GM12878 (cell line): ENCODE results near the gene ZNF385C. TPM values are rescaled to one million over a fixed set of nuclear protein-coding genes. Genes with fewer than 3 reads are reported as not detected.

Experiments used
- ATAC-seq: fragments of 200-7000 bp; cut with Tn5 transposase; 3 replicates; pipeline ENCODE4 v1.9.1; 2020; ENCODE audit warnings: mild to moderate bottlenecking, moderate library complexity
- BruUV-seq: library from RNA; stranded (reverse); fragments of 400-500 nt; replicated peaks from 2 replicates; lab custom pipeline; 2021; lab: Mats Ljungman, UMichigan
- CTCF ChIA-PET: fragments of 300-600 bp; sonication (Branson Sonifier 250); formaldehyde crosslinking; extraction: SDS; loops from one replicate; lab custom pipeline; 2021; ENCODE audit warnings: inconsistent platforms; lab: Yijun Ruan, JAX
- POLR2A ChIA-PET: fragments of 350-600 bp; formaldehyde crosslinking; extraction: SDS; loops from one replicate; lab custom pipeline; 2021; ENCODE audit warnings: inconsistent platforms; lab: Charles Lee
- RAD21 ChIA-PET: fragments of 300-600 bp; sonication (Branson Sonifier 250); formaldehyde crosslinking; loops from one replicate; lab custom pipeline; 2023; ENCODE audit warnings: antibody characterized with exemption; ENCODE audit not compliant: unreplicated experiment; lab: Charles Lee
- SMC1A ChIA-PET: fragments of 300-600 bp; sonication (Branson Sonifier 250); formaldehyde crosslinking; loops from one replicate; lab custom pipeline; 2023; ENCODE audit not compliant: unreplicated experiment, uncharacterized antibody; lab: Charles Lee
- DNase-seq: peaks from one replicate; pipeline ENCODE4 v3.0.0-alpha.2; 2011; ENCODE audit warnings: low read depth, low spot score
- FAIRE-seq: peaks from 3 replicates; lab custom pipeline; 2011; peaks lifted over from hg19 to GRCh38; lab: Jason Lieb, UNC
- H2AFZ ChIP-seq: 2 replicates; pipeline ENCODE4 v1.6.0; 2011; ENCODE audit warnings: low read depth, low read length, control low read depth; ENCODE audit not compliant: control insufficient read depth
- H3K27ac ChIP-seq: 2 replicates; pipeline ENCODE4 v1.5.1; 2011; ENCODE audit warnings: control low read depth; ENCODE audit not compliant: control insufficient read depth, insufficient read depth
- H3K27me3 ChIP-seq, 2 experiments: replicated peaks in 1 of 2; 2 replicates each; pipeline versions ENCODE4 v1.6.0 to v1.6.1; 2011; ENCODE audit warnings: low read length in 1 of 2; ENCODE audit not compliant: control insufficient read depth in 2 of 2, insufficient read depth in 2 of 2
- H3K36me3 ChIP-seq, 2 experiments: 2 replicates each; pipeline ENCODE4 v1.5.1; 2011; ENCODE audit warnings: low read length in 1 of 2; ENCODE audit not compliant: control insufficient read depth in 2 of 2, insufficient read depth in 2 of 2
- H3K4me1 ChIP-seq: 2 replicates; pipeline ENCODE4 v1.6.1; 2011; ENCODE audit warnings: mild to moderate bottlenecking, low read length, moderate library complexity, mixed read lengths; ENCODE audit not compliant: control insufficient read depth, insufficient read depth
- H3K4me2 ChIP-seq: 2 replicates; pipeline ENCODE4 v1.6.0; 2011; ENCODE audit warnings: control low read depth; ENCODE audit not compliant: control insufficient read depth, insufficient read depth
- H3K4me3 ChIP-seq: fragments of 200-600 bp; sonication (generic); 2 replicates; pipeline ENCODE4 v1.5.1; 2016
- H3K79me2 ChIP-seq: 2 replicates; pipeline ENCODE4 v1.6.0; 2011; ENCODE audit warnings: low read length; ENCODE audit not compliant: control insufficient read depth, insufficient read depth
- H3K9ac ChIP-seq: 2 replicates; pipeline ENCODE4 v1.8.0; 2011; ENCODE audit warnings: low read length, control low read depth, mixed read lengths; ENCODE audit not compliant: control insufficient read depth, insufficient read depth
- H3K9me3 ChIP-seq: replicated peaks from 3 replicates; pipeline ENCODE4 v1.5.1; 2011; ENCODE audit warnings: mild to moderate bottlenecking, low read length; ENCODE audit not compliant: control insufficient read depth, insufficient read depth
- H4K20me1 ChIP-seq: 2 replicates; pipeline ENCODE4 v1.6.0; 2011; ENCODE audit not compliant: control insufficient read depth, insufficient read depth
- CBFB ChIP-seq: IDR thresholded peaks from 2 replicates; pipeline ENCODE4 v1.6.1; 2016; ENCODE audit warnings: antibody characterized with exemption, low read depth
- CBX5 ChIP-seq: sonication (generic); IDR thresholded peaks from 2 replicates; pipeline ENCODE4 v1.6.1; 2016; ENCODE audit warnings: low read depth, moderate library complexity, mild to moderate bottlenecking, inconsistent platforms
- EED ChIP-seq: sonication (generic); IDR thresholded peaks from 2 replicates; pipeline ENCODE4 v1.6.1; 2016; ENCODE audit warnings: antibody characterized with exemption, low read depth
- FOXM1 ChIP-seq: IDR thresholded peaks from 2 replicates; pipeline ENCODE4 v1.6.1; 2012; ENCODE audit warnings: low read depth, mild to moderate bottlenecking, inconsistent platforms, low read length, moderate library complexity
- GABPA ChIP-seq: IDR thresholded peaks from 2 replicates; pipeline ENCODE4 v1.6.1; 2014; ENCODE audit warnings: antibody characterized with exemption, low read depth, mild to moderate bottlenecking, inconsistent platforms
- IRF3 ChIP-seq: fragments of 450-650 bp; IDR thresholded peaks from 2 replicates; pipeline ENCODE4 v1.6.1; 2014; ENCODE audit warnings: mild to moderate bottlenecking
- IRF4 ChIP-seq: IDR thresholded peaks from 2 replicates; pipeline ENCODE4 v1.6.1; 2011; ENCODE audit warnings: low read depth, low read length
- MLLT1 ChIP-seq: fragments of 450-650 bp; IDR thresholded peaks from 2 replicates; pipeline ENCODE4 v1.6.1; 2016; ENCODE audit warnings: mild to moderate bottlenecking
- NFXL1 ChIP-seq: fragments of 450-650 bp; IDR thresholded peaks from 2 replicates; pipeline ENCODE4 v1.6.1; 2017; ENCODE audit warnings: antibody characterized with exemption, mild to moderate bottlenecking, borderline replicate concordance
- NFYB ChIP-seq: IDR thresholded peaks from 2 replicates; pipeline ENCODE4 v1.6.1; 2011; ENCODE audit warnings: low read depth, mild to moderate bottlenecking, low read length, improper control_type of control experiment, moderate library complexity; ENCODE audit not compliant: insufficient read depth
- NR2C2 ChIP-seq: IDR thresholded peaks from 2 replicates; pipeline ENCODE4 v1.6.1; 2011; ENCODE audit warnings: borderline replicate concordance, low read depth; ENCODE audit not compliant: control insufficient read depth, insufficient read length
- NRF1 ChIP-seq: conservative IDR thresholded peaks from 2 replicates; pipeline ENCODE4 v1.6.1; 2011; ENCODE audit warnings: mild to moderate bottlenecking, low read depth, low read length, improper control_type of control experiment
- POLR2AphosphoS5 ChIP-seq: IDR thresholded peaks from 2 replicates; pipeline ENCODE4 v1.6.1; 2011; ENCODE audit warnings: mild to moderate bottlenecking, low read length, inconsistent platforms
- SIX5 ChIP-seq: IDR thresholded peaks from 2 replicates; pipeline ENCODE4 v1.6.1; 2011; ENCODE audit warnings: mild to moderate bottlenecking, low read depth, low read length, moderate library complexity; ENCODE audit not compliant: severe bottlenecking
- SMC3 ChIP-seq: IDR thresholded peaks from 2 replicates; pipeline ENCODE4 v1.6.1; 2011; ENCODE audit warnings: low read length, improper control_type of control experiment, borderline replicate concordance
- SREBF2 ChIP-seq: IDR thresholded peaks from 2 replicates; pipeline ENCODE4 v1.6.1; 2012; ENCODE audit warnings: mild to moderate bottlenecking, low read length
- SUPT20H ChIP-seq: IDR thresholded peaks from 2 replicates; pipeline ENCODE4 v1.6.1; 2011; ENCODE audit warnings: low read depth, mild to moderate bottlenecking, low read length, moderate library complexity, borderline replicate concordance; ENCODE audit not compliant: control insufficient read depth
- TBL1XR1 ChIP-seq: IDR thresholded peaks from 2 replicates; pipeline ENCODE4 v1.6.1; 2012; ENCODE audit warnings: low read depth, low read length, improper control_type of control experiment
- WRNIP1 ChIP-seq: IDR thresholded peaks from 2 replicates; pipeline ENCODE4 v1.6.1; 2011; ENCODE audit warnings: low read depth, low read length, improper control_type of control experiment, borderline replicate concordance
- ZSCAN29 ChIP-seq: fragments of 450-650 bp; IDR thresholded peaks from 2 replicates; pipeline ENCODE4 v1.6.1; 2017; ENCODE audit warnings: mild to moderate bottlenecking, moderate library complexity
- ZZZ3 ChIP-seq: IDR thresholded peaks from 2 replicates; pipeline ENCODE4 v1.6.1; 2011; ENCODE audit warnings: low read depth; ENCODE audit not compliant: control insufficient read depth, insufficient read length
- WGBS: methylation state at CpG from one replicate; pipeline ENCODE4 v1.1.6; 2016; ENCODE audit warnings: low lambda C conversion rate; ENCODE audit not compliant: insufficient replicate concordance, insufficient coverage; ENCODE audit errors: missing lambda C conversion rate; 5-methylcytosine and 5-hydroxymethylcytosine counted together
- in situ Hi-C: fragments of 300-500 bp; cut with MboI; formaldehyde crosslinking; loops from 9 replicates; pipeline ENCODE4 v1.14.3; 2018; ENCODE audit warnings: mixed read lengths
- intact Hi-C: fragments of 100-400 bp; cut with micrococcal nuclease; formaldehyde crosslinking; loops from one replicate; pipeline ENCODE4 v1.14.2; 2022; ENCODE audit not compliant: unreplicated experiment
- polyA plus RNA-seq, 11 experiments: library from polyadenylated mRNA; depleted of rRNA in 4 of 11; unstranded in 6 of 11; stranded (reverse) in 5 of 11; fragments of >200 nt; fragmentation: Nextera tagmentation in 4 of 11; fragmentation: Illumina TruSeq in 1 of 11; extraction: Ambion mirVana in 4 of 11; extraction: Trizol in 1 of 11; gene quantifications; 1 replicate in 1 of 11; 2 replicates in 10 of 11; pipeline versions ENCODE4 v1.2.1 to v1.2.3, GENCODE V29; 2011 to 2016; ENCODE audit warnings: inconsistent platforms in 2 of 11, missing spikeins in 2 of 11, low read depth in 1 of 11
- total RNA-seq, 4 experiments: library from RNA; depleted of rRNA in 3 of 4; stranded (reverse); fragments of >200 nt in 3 of 4; fragmentation: Illumina TruSeq in 1 of 4; extraction: Trizol in 1 of 4; gene quantifications; 2 replicates each; pipeline versions ENCODE4 v1.2.1 to v1.2.3, GENCODE V29; 2013 to 2021
- TF ChIP-seq, protein P1 (sequence below): IDR thresholded peaks from 2 replicates; pipeline ENCODE4 v1.6.1; 2012; ENCODE audit warnings: low read length, inconsistent platforms

Gene ZNF385C
- total and polyA plus RNA-seq, 10 of the 15 experiments (the other 5 are each of a cell fraction or from before 2014, with no cell fraction given), result 0.06 to 0.20 (median 0.07) TPM; not detected in 5

DNA sequence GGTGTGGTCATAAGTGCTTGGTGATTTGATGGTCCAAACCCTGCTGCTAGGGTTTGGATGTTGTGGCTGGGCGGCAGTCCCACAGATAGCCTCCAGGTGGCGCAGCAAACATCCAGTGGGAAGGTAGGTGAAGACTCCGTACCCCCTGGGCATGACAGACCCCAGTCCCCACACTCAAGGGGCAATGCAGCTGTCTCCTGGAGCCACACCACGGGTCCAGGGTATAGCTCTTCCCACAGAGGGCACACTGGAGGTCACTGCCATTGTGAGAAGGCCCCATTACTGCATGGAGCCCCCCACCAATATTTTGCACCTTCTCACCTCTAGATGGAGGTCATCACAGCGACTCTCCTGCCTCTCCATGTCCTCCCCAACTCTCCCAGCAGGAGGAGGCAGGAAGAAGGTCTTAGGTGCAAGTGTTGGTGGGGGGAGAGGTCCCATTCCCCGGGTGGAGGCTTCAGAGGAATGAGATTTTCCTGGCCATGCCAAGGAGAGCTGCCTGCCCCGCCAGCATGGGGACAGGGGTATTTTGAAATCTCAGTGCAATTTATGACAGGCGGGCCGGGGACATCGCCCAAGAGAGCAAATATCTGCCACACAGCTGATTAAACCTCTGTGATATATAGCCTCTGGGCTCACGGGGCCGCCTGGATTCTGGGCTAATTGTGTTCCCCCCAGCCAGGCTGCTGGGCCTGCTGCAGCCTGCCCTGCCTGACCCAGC is 30.7 kb downstream of the ZNF385C start:
- ChIA-PET CTCF (interaction anchor here (0.6 to 6.5 kb wide), 21 partner anchors 9 to 724 kb away, joined by 3 to 100 read pairs (median 5); partner anchors contain the start of genes CNP, DHX58, KAT2A and KCNH4), SMC1A (interaction anchor here (1.0 to 3.2 kb wide), 4 partner anchors 45 to 114 kb away, joined by 3 to 17 read pairs (median 6); partner anchors contain the start of genes DHX58 and KCNH4), POLR2A (no interaction called here), RAD21 (interaction anchor here (0.5 to 1.7 kb wide), 5 partner anchors 43 to 114 kb away, joined by 3 to 8 read pairs (median 5); partner anchors contain the start of gene KCNH4)
- no TSS peak for BruUV-seq
- H3K4me1 ChIP-seq, result peaks cover 11% of the 10 kb centered on the region
- in situ Hi-C loops (no loop called here), intact Hi-C loops (loop anchor here (1.0 to 5.0 kb wide), 3 partner anchors 35 to 113 kb away; partner anchors contain the start of gene KCNH4)
- H3K9ac ChIP-seq, result no peak overlapping the region
- 26% methylated on average over 12 of the region's 12 CpGs for WGBS
- no peak overlapping the region for H3K27ac ChIP-seq
- H3K36me3 ChIP-seq, result no peaks in the 10 kb centered on the region
- no peak overlapping the region for H3K4me2 ChIP-seq
- FAIRE-seq (peak; percentile 87), ATAC-seq (peak; percentile 70), DNase-seq (no peak)
- H2AFZ ChIP-seq, result no peak overlapping the region
- no peak overlapping the region for H3K4me3 ChIP-seq
- no peaks in the 10 kb centered on the region for H3K79me2 ChIP-seq
- H3K27me3 ChIP-seq, result peaks cover 3 to 7% of the 10 kb centered on the region in 2 experiments
- no peaks in the 10 kb centered on the region for H3K9me3 ChIP-seq
- H4K20me1 ChIP-seq, result no peaks in the 10 kb centered on the region
- TF ChIP-seq IRF4, result 0 out of 2 replicates have a peak, but pooled peaks have one; percentile 12
- TF ChIP-seq NFXL1, result no peak
- no peak for TF ChIP-seq CBFB
- TF ChIP-seq, protein P1, sequence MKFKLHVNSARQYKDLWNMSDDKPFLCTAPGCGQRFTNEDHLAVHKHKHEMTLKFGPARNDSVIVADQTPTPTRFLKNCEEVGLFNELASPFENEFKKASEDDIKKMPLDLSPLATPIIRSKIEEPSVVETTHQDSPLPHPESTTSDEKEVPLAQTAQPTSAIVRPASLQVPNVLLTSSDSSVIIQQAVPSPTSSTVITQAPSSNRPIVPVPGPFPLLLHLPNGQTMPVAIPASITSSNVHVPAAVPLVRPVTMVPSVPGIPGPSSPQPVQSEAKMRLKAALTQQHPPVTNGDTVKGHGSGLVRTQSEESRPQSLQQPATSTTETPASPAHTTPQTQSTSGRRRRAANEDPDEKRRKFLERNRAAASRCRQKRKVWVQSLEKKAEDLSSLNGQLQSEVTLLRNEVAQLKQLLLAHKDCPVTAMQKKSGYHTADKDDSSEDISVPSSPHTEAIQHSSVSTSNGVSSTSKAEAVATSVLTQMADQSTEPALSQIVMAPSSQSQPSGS, result no peak
- no peak for TF ChIP-seq CBX5
- no peak for TF ChIP-seq MLLT1
- TF ChIP-seq POLR2AphosphoS5, result no peak
- no peak for TF ChIP-seq NRF1
- TF ChIP-seq NFYB, result no peak
- TF ChIP-seq FOXM1, result no peak
- TF ChIP-seq ZZZ3, result no peak
- TF ChIP-seq TBL1XR1, result no peak
- TF ChIP-seq NR2C2, result no peak
- no peak for TF ChIP-seq IRF3
- no peak for TF ChIP-seq GABPA
- TF ChIP-seq SMC3, result peak; percentile 82
- TF ChIP-seq EED, result no peak
- TF ChIP-seq ZSCAN29, result no peak
- no peak for TF ChIP-seq SUPT20H
- no peak for TF ChIP-seq SREBF2
- TF ChIP-seq SIX5, result no peak
- no peak for TF ChIP-seq WRNIP1
